NT2/D1 (cell line): ENCODE data around the gene SEPTIN12.
"Not testable (repeated sequence)": the region's sequence is repeated elsewhere in the genome, so short reads cannot be mapped to it uniquely, and the experiment has no call there.

ENCODE experiments used
- DNase-seq: peaks from one replicate; pipeline ENCODE4 v3.0.0-alpha.2; 2011; ENCODE audit warnings: low read depth, low spot score
- H3K27me3 ChIP-seq: 2 replicates; pipeline ENCODE4 v1.6.0; 2011; ENCODE audit warnings: mild to moderate bottlenecking; ENCODE audit not compliant: insufficient read length, insufficient read depth
- H3K36me3 ChIP-seq: 2 replicates; pipeline ENCODE4 v1.6.1; 2011; ENCODE audit warnings: mild to moderate bottlenecking, low read length, mixed read lengths; ENCODE audit not compliant: insufficient read depth, insufficient read length
- H3K4me1 ChIP-seq: 2 replicates; pipeline ENCODE4 v1.5.1; 2011; ENCODE audit not compliant: insufficient read depth, insufficient read length
- H3K4me3 ChIP-seq: 2 replicates; pipeline ENCODE4 v1.5.1; 2011; ENCODE audit warnings: low read depth; ENCODE audit not compliant: insufficient read length
- H3K9ac ChIP-seq: 2 replicates; pipeline ENCODE4 v1.6.0; 2011; ENCODE audit warnings: low read depth; ENCODE audit not compliant: insufficient read length
- H3K9me3 ChIP-seq: 2 replicates; pipeline ENCODE4 v1.5.1; 2011; ENCODE audit warnings: mild to moderate bottlenecking, low read length; ENCODE audit not compliant: insufficient read depth
- SUZ12 ChIP-seq: IDR thresholded peaks from 2 replicates; pipeline ENCODE4 v1.6.1; 2011; ENCODE audit not compliant: insufficient read length, insufficient read depth; ENCODE audit errors: extremely low read depth
- YY1 ChIP-seq: IDR thresholded peaks from 2 replicates; pipeline ENCODE4 v1.6.1; 2011; ENCODE audit not compliant: insufficient read length, insufficient read depth
- ZNF274 ChIP-seq: IDR thresholded peaks from 2 replicates; pipeline ENCODE4 v1.6.1; 2011; ENCODE audit warnings: mild to moderate bottlenecking, low read depth, low read length

Gene SEPTIN12

DNA sequence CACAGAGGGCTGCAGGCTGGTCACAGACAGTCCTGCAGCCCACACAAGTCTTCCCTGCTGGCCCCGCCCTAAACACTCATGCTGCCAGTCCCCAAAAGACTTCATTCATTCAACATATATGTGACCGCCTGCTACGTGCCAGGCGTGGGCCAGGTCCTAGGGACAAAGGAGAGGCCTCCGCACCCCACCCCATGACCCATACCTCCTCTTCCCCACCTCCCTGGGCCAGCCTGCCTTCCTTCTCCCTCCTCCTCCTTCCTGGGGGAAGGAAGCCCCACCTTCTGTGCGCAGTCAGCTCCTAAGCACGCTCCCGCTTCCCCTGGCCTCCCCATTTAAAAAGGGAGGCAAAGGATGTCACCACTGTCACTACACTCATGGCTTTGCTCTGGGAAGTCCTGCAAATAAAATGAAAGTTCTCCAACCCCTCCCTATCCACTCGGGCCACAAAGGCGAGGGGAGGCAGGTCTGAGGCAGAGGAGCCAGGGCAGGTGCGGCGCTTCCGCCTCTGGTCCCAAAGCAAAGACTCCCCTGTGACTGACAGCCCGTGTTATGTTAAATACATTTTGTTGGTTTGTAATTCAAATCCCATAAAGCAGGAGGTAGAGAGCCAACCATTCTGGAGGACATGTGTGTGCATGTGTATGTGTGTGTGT, 44.8 kb downstream of the SEPTIN12 start:
- peaks cover 8% of the 10 kb centered on the region for H3K4me1 ChIP-seq
- H3K27me3 ChIP-seq, result no peaks in the 10 kb centered on the region
- TF ChIP-seq YY1 (no peak), ZNF274 (no peak), SUZ12 (no peak)
- H3K36me3 ChIP-seq, result peaks cover under 1% of the 10 kb centered on the region
- no peaks in the 10 kb centered on the region for H3K9me3 ChIP-seq
- DNase-seq, result no peak
- no peak overlapping the region for H3K4me3 ChIP-seq
- no peak overlapping the region for H3K9ac ChIP-seq

- H3K9me3 ChIP-seq, H3K36me3 ChIP-seq, DNase-seq, H3K4me1 ChIP-seq, H3K4me3 ChIP-seq, H3K27me3 ChIP-seq, H3K9ac ChIP-seq: not testable (repeated sequence)
These were observed 49.8 kb downstream of the SEPTIN12 start for GRCh38 chr16:4738370-4738769.

- H3K9me3 ChIP-seq, result no peaks in the 10 kb centered on the region
- DNase-seq, result no peak
- H3K4me1 ChIP-seq, result peaks cover 8% of the 10 kb centered on the region
- no peaks in the 10 kb centered on the region for H3K36me3 ChIP-seq
- no peak for TF ChIP-seq ZNF274
- TF ChIP-seq YY1, result no peak
- no peak for TF ChIP-seq SUZ12
- H3K27me3 ChIP-seq, result no peaks in the 10 kb centered on the region
- no peak overlapping the region for H3K4me3 ChIP-seq
- H3K9ac ChIP-seq, result no peak overlapping the region
These were observed 50.6 kb downstream of the SEPTIN12 start for GRCh38 chr16:4737545-4737944.

DNA sequence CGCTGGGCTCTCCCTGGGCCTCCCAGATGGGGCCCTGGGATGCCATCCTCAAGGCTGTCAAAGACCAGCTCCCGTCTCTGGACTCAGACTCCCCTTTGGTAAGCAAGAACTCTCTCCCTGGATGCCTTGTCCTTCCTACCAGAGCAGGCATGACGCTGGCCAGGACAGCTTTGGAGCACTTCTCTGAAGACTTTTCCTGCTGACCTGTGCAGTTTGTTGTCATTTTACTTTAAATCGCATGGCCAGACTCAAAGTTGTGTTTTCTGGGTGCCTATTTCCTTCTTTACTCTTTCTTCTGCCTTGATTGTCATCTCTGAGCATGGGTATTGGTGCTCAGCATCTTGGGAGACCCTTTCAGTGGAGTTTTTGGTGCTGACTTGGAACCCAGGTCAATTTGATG, 51.6 kb downstream of the SEPTIN12 start:
- Histone ChIP-seq H3K4me3 (no peak overlapping the region), H3K9me3 (no peaks in the 10 kb centered on the region), H3K9ac (no peak overlapping the region), H3K36me3 (peaks cover 8% of the 10 kb centered on the region), H3K4me1 (peaks cover 8% of the 10 kb centered on the region), H3K27me3 (no peaks in the 10 kb centered on the region)
- DNase-seq, result no peak
- TF ChIP-seq SUZ12 (no peak), ZNF274 (no peak), YY1 (no peak)

DNA sequence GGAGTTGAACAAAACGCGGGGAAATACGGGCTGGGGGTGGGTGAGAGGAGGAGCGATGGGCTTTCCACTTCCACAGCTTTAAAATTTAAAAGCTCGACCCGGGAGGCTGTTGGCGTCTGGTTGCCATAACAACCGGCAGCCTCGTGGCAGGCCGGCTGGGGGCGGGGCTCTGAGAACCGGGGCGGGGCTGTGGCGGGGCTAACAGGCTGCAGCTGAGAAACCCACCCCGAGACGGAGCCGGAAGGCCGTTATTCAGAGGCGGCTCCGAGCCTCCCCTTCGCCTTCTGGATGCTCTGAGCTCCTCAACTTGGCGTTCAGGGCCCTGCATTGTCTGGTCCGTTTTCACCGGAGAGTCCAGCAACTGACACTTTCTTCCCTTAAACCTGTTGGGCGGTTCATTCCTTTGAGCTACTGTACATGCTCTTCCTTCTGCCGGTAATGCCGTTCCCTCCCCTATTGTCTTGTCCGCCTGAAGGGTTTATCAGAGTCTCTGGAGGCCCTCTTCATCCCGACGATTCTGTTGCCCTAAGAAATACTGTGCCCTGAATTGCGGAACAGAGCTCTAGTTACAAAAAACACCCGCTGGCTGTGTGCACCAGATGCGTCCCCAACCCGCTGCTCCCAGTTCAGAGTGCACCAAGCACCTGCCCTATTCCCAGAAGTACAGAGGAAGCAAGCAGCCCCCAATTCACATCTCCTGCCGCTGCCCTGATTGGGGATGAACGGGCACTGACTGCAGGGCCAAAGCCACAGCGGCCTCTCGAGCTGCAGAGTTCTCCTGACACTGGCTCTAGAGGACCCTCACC, 53.2 kb downstream of the SEPTIN12 start:
- H3K36me3 ChIP-seq, result peaks cover 22% of the 10 kb centered on the region
- no peaks in the 10 kb centered on the region for H3K27me3 ChIP-seq
- no peaks in the 10 kb centered on the region for H3K9me3 ChIP-seq
- H3K4me3 ChIP-seq, result peak overlapping the region; percentile 93
- DNase-seq, result peak; percentile 76
- TF ChIP-seq ZNF274 (no peak), YY1 (no peak), SUZ12 (no peak)
- H3K9ac ChIP-seq, result peak overlapping the region; percentile 96
- H3K4me1 ChIP-seq, result peaks cover 6% of the 10 kb centered on the region

DNA sequence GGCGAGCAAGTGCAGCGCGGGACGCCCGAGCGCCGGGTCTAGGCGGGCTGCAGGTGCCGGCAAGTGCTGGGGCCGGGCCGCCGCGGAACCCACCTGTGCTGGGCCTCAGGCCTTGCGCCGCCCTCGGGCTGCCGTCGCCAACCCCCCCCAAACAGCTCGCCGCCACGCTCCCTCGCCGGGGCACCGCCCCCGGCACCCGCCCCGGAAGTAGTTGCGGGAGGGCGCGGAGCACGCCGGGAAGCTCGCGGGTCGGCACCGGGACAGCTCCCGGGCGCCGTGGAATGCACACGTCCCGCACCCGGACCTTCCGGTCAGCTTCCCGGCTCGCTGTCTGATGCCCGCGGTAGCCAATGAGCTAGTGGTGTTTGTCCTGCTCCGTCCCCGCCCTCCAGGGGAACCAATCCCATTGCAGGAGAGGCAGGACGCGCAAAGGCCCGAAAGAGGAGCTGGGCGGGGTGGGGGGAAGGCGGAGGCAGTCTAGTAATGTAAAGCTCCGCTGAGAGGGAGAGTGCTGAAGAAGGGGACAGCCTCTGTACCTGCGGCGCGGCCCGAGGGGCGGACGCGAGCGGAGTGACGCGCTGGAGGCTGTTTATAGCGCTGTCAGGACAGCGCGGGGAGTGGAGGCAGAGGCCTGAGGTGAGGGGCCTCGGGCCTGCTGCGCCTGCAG, 53.9 kb downstream of the SEPTIN12 start, which contains the start of the genes ANKS3 and DNAAF8:
TSS of gene ANKS3 (minus strand) at position 209 of the 667 bp plus-strand sequence. CDS start 4,122 bp downstream, outside the sequence.
TSS of gene DNAAF8 (plus strand) at position 475 of the 667 bp plus-strand sequence. CDS start 1,978 bp downstream, outside the sequence.
- Histone ChIP-seq H3K9me3 (no peaks in the 10 kb centered on the region), H3K36me3 (peaks cover 28% of the 10 kb centered on the region), H3K9ac (peak within 1 kb of the TSS; percentile 96), H3K27me3 (no peaks in the 10 kb centered on the region), H3K4me1 (peaks cover 6% of the 10 kb centered on the region), H3K4me3 (peak within 1 kb of the TSS; percentile 93)
- DNase-seq, result peak; percentile 94
- TF ChIP-seq YY1 (no peak), SUZ12 (no peak), ZNF274 (no peak)

GRCh38 chr16:4733747-4734062, 54.4 kb downstream of the SEPTIN12 start:
- no peaks in the 10 kb centered on the region for H3K27me3 ChIP-seq
- DNase-seq, result no peak
- peak overlapping the region; percentile 96 for H3K9ac ChIP-seq
- no peak for TF ChIP-seq YY1
- no peak for TF ChIP-seq ZNF274
- no peak for TF ChIP-seq SUZ12
- H3K9me3 ChIP-seq, result no peaks in the 10 kb centered on the region
- H3K4me1 ChIP-seq, result peaks cover 6% of the 10 kb centered on the region
- H3K4me3 ChIP-seq, result peak overlapping the region; percentile 93
- peaks cover 33% of the 10 kb centered on the region for H3K36me3 ChIP-seq
